ENCODE results near the gene FAM186B. TPM values are rescaled to one million over a fixed set of nuclear protein-coding genes. Genes with fewer than 3 reads are reported as not detected.

Gene FAM186B
- polyA plus RNA-seq, 2 of the 4 experiments (the other 2 are of a cell fraction): 0.04 to 0.08 TPM

DNA sequence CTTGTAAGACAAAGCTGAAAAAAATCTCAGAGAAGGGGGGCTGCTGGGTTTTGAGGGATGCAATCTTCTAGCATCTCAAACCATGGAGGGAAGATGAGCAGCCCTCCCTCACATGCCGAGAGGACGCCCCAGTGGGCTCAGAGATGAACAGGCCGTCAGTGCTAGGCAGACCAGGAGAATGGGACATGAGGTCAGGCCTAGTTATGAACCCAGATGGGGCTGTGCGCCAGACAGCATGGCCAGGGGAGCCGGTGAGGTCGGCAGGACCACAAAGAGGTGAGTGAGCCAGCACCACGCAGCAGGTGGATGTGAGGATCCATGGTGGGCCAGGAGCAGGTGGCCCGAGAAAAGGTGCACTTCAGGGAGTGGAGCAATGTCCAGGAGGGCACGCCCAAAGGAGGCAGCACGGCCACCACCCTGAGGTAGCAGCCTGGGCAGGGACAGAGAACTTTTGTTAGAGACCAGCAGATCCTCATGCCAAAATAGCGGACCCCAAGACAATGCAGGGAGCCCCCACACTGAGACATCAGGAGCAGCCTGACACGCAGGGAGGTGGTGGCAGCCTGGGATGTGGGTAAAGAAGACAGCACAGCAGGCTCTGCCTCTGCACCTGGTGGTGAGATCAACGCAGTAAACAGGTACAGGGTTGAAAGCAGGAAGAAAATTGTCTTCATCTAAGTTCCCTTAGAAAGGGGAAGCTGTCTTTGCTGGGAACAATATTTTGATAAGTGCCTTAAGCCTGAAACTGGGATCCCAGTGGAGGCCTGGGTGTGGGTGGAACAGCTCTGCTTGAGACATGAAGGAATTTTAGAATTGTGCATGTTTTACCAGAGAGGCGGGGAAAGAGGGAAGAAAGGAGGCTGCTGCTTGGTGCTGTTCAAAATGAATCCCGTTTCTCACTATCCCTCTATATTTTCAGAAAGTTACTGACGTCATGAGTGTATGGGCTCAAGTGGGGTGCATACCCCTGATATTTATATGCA lies 19.7 kb downstream of the FAM186B start:
- WGBS (ENCODE audit: missing lambda C conversion rate): 91% methylated on average over 16 of the region's 16 CpGs
- Histone ChIP-seq H3K4me2 (no peak overlapping the region), H3K9me3 (no peaks in the 10 kb centered on the region), H3K27ac (no peak overlapping the region), H3K4me3 (no peak overlapping the region), H3K4me1 (peaks cover 14% of the 10 kb centered on the region; the same call in 2 of the 3 replicates)
- ATAC-seq (no peak), DNase-seq (ENCODE audit: low read depth in 1 of 2, low spot score in 1 of 2) (no peak), FAIRE-seq (no peak)
- ChIA-PET POLR2A (no interaction called here), CTCF (interaction anchor here (0.9 to 10.3 kb wide), 6 partner anchors 9 to 297 kb away, joined by 3 to 111 read pairs (median 8); no protein-coding TSS in a partner anchor)
- TF ChIP-seq JUNB (IDR thresholded peaks at IDR 0.05) (no peak), HEYL (CRISPR knock-in tag; IDR thresholded peaks at IDR 0.05) (no peak), NPAS2 (CRISPR knock-in tag; IDR thresholded peaks at IDR 0.05; ENCODE audit: borderline replicate concordance) (no peak), EP300 (IDR thresholded peaks at IDR 0.05) (no peak), EHMT2 (IDR thresholded peaks at IDR 0.05; ENCODE audit: low read depth) (no peak), POLR2AphosphoS2 (conservative IDR thresholded peaks at IDR 0.05; ENCODE audit: low read length) (no peak), BHLHE40 (IDR thresholded peaks at IDR 0.05; ENCODE audit: low read depth, low read length) (no peak), RCOR1 (IDR thresholded peaks at IDR 0.05; ENCODE audit: low read depth, low read length) (no peak), HOXA7 (CRISPR knock-in tag; IDR thresholded peaks at IDR 0.05) (no peak)

DNA sequence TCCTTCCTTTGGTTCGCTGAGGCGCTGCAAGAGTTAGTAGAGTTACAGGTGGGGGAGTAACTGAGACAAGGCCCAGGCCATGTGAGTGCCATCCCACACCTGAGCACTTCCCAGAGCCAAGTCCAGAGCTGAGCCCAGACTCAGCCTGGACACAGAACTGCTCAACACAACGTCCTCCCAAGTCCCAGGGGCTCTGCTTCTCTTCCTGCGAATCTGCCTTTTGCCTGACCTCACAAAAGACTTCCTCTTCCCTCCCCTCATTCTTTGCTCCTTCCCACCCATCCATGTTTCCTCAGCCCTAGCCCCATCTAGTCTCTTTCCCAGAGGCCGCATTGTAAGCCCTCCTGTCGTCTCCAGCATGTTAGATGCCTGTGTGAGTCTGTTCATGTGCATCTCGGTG lies 20.8 kb downstream of the FAM186B start:
- FAIRE-seq (no peak), ATAC-seq (no peak), DNase-seq (ENCODE audit: low read depth in 1 of 2, low spot score in 1 of 2) (no peak)
- Histone ChIP-seq H3K9me3 (no peaks in the 10 kb centered on the region), H3K27ac (no peak overlapping the region), H3K4me3 (no peak overlapping the region), H3K4me1 (peaks cover 16% of the 10 kb centered on the region; the same call in 2 of the 3 replicates), H3K4me2 (no peak overlapping the region)
- no peak for TF ChIP-seq RARB (CRISPR knock-in tag; IDR thresholded peaks at IDR 0.05)
- no peak for TF ChIP-seq FOXS1 (CRISPR knock-in tag; IDR thresholded peaks at IDR 0.05)
- no peak for TF ChIP-seq CEBPB (IDR thresholded peaks at IDR 0.05)
- no peak for TF ChIP-seq TP53 (CRISPR knock-in tag; IDR thresholded peaks at IDR 0.05)
- TF ChIP-seq POLR2A (IDR thresholded peaks at IDR 0.05; ENCODE audit: low read length): no peak
- TF ChIP-seq CBX8 (IDR thresholded peaks at IDR 0.05): no peak
- no peak for TF ChIP-seq JUN (IDR thresholded peaks at IDR 0.05)
- TF ChIP-seq CHD2 (IDR thresholded peaks at IDR 0.05; ENCODE audit: low read length, partially characterized antibody): no peak
- 86% methylated on average over 7 of the region's 7 CpGs for WGBS (ENCODE audit: missing lambda C conversion rate)
- POLR2A ChIA-PET: no interaction called here
- CTCF ChIA-PET: interaction anchor here (0.6 to 10.3 kb wide), 6 partner anchors 9 to 296 kb away, joined by 3 to 111 read pairs (median 48); no protein-coding TSS in a partner anchor

DNA sequence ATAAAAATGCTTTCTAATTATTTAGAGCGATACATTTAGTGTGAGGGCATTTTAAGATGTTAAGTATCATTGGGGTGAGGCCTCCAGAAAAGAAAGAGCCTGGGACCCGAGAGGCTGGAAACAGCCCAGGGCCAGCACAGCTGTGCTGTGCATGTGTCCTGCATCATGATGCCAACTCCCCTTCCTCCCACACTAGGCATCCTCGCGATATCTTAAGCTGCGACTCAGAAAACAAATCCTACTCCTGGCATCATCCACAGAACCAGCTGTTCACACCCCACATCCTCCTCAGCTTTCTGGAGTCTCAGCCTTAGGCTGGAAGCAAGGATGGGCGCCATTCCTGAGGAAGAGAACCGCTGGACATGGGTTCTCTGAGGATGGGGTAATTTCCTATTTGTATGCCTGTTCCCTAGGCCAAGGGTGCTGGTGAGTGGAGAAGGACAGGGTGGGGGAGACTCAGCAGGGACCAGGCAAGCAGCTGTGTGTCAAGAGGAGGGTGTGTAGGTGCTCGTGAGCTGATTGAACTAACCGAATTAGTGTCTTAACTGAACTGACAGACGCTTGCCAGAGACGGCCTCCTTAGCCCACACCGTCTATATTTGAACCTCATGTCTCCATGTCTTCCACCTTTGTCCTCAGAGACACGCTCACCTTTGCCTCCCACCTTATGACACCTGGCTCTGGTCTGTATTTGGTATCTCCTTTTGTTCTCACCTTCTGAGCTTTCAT lies 21.9 kb downstream of the FAM186B start:
- TF ChIP-seq GATA3 (IDR thresholded peaks at IDR 0.05; ENCODE audit: borderline replicate concordance): no peak
- no peak for TF ChIP-seq TFCP2L1 (CRISPR knock-in tag; IDR thresholded peaks at IDR 0.05)
- TF ChIP-seq MAFK (IDR thresholded peaks at IDR 0.05; ENCODE audit: partially characterized antibody): no peak
- TF ChIP-seq RFX5 (IDR thresholded peaks at IDR 0.05): no peak
- TF ChIP-seq EP300 (IDR thresholded peaks at IDR 0.05): no peak
- TF ChIP-seq ZNF302 (CRISPR knock-in tag; IDR thresholded peaks at IDR 0.05): no peak
- TF ChIP-seq NPAS2 (CRISPR knock-in tag; IDR thresholded peaks at IDR 0.05; ENCODE audit: borderline replicate concordance): no peak
- TF ChIP-seq POLR2AphosphoS2 (conservative IDR thresholded peaks at IDR 0.05; ENCODE audit: low read length): no peak
- no peak for TF ChIP-seq SREBF2 (IDR thresholded peaks at IDR 0.05)
- no peak for TF ChIP-seq ZC3H11A (IDR thresholded peaks at IDR 0.05)
- TF ChIP-seq PHF8 (IDR thresholded peaks at IDR 0.05; ENCODE audit: borderline replicate concordance, low read depth): no peak
- no peak for TF ChIP-seq CHD2 (IDR thresholded peaks at IDR 0.05; ENCODE audit: low read length, partially characterized antibody)
- TF ChIP-seq, protein P1, sequence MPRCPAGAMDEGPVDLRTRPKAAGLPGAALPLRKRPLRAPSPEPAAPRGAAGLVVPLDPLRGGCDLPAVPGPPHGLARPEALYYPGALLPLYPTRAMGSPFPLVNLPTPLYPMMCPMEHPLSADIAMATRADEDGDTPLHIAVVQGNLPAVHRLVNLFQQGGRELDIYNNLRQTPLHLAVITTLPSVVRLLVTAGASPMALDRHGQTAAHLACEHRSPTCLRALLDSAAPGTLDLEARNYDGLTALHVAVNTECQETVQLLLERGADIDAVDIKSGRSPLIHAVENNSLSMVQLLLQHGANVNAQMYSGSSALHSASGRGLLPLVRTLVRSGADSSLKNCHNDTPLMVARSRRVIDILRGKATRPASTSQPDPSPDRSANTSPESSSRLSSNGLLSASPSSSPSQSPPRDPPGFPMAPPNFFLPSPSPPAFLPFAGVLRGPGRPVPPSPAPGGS (IDR thresholded peaks at IDR 0.05): no peak
- no peak for TF ChIP-seq TP53 (CRISPR knock-in tag; IDR thresholded peaks at IDR 0.05)
- TF ChIP-seq, protein P2, sequence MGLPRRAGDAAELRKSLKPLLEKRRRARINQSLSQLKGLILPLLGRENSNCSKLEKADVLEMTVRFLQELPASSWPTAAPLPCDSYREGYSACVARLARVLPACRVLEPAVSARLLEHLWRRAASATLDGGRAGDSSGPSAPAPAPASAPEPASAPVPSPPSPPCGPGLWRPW (IDR thresholded peaks at IDR 0.05): no peak
- TF ChIP-seq HDAC2 (IDR thresholded peaks at IDR 0.05): no peak
- TF ChIP-seq, protein P3, sequence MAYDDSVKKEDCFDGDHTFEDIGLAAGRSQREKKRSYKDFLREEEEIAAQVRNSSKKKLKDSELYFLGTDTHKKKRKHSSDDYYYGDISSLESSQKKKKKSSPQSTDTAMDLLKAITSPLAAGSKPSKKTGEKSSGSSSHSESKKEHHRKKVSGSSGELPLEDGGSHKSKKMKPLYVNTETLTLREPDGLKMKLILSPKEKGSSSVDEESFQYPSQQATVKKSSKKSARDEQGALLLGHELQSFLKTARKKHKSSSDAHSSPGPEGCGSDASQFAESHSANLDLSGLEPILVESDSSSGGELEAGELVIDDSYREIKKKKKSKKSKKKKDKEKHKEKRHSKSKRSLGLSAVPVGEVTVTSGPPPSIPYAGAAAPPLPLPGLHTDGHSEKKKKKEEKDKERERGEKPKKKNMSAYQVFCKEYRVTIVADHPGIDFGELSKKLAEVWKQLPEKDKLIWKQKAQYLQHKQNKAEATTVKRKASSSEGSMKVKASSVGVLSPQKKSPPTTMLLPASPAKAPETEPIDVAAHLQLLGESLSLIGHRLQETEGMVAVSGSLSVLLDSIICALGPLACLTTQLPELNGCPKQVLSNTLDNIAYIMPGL (CRISPR knock-in tag; IDR thresholded peaks at IDR 0.05; ENCODE audit: borderline replicate concordance): no peak
- Histone ChIP-seq H3K27ac (no peak overlapping the region), H3K4me2 (peak overlapping the region; percentile 30; the same call in 2 of the 3 replicates), H3K9me3 (no peaks in the 10 kb centered on the region), H3K4me3 (no peak overlapping the region), H3K4me1 (peaks cover 16% of the 10 kb centered on the region; the same call in 2 of the 3 replicates)
- DNase-seq (ENCODE audit: low read depth in 1 of 2, low spot score in 1 of 2) (no peak), FAIRE-seq (no peak), ATAC-seq (no peak)
- WGBS (ENCODE audit: missing lambda C conversion rate): 87% methylated on average over 13 of the region's 13 CpGs
- POLR2A ChIA-PET: interaction anchor here (1.7 kb wide), 1 partner anchor 16 kb away, joined by 6 read pairs; the partner anchor contains the start of gene MCRS1
- CTCF ChIA-PET: interaction anchor here (1.5 to 10.3 kb wide), 8 partner anchors 12 to 252 kb away, joined by 3 to 111 read pairs (median 36); partner anchors contain the start of gene DNAJC22

Data from A549 (cell line).